Trophoblast cell (in vitro differentiated cells and primary cell): Measurements from ENCODE around the gene TTC28.

Source experiments
- DNase-seq, 2 donors: peaks; one replicate each; pipeline ENCODE4 v3.0.0-alpha.2; 2016
- H2AFZ ChIP-seq: 2 replicates; pipeline ENCODE4 v1.6.1; 2013; ENCODE audit warnings: low read length, moderate library complexity, mild to moderate bottlenecking; ENCODE audit not compliant: insufficient read depth, poor library complexity
- H2AK5ac ChIP-seq: 2 replicates; pipeline ENCODE4 v1.6.1; 2013; ENCODE audit warnings: mild to moderate bottlenecking, low read length
- H2BK120ac ChIP-seq: 2 replicates; pipeline ENCODE4 v1.6.1; 2013; ENCODE audit warnings: low read length, mild to moderate bottlenecking, moderate library complexity; ENCODE audit not compliant: insufficient read depth, poor library complexity
- H2BK12ac ChIP-seq: 2 replicates; pipeline ENCODE4 v1.6.1; 2013; ENCODE audit warnings: mild to moderate bottlenecking, low read length, moderate library complexity
- H2BK5ac ChIP-seq: 2 replicates; pipeline ENCODE4 v1.6.1; 2013; ENCODE audit warnings: low read length, low read depth, moderate library complexity, mild to moderate bottlenecking; ENCODE audit not compliant: poor library complexity
- H3K14ac ChIP-seq: 2 replicates; pipeline ENCODE4 v1.6.1; 2013; ENCODE audit warnings: mild to moderate bottlenecking, low read length
- H3K18ac ChIP-seq: 2 replicates; pipeline ENCODE4 v1.6.1; 2013; ENCODE audit warnings: mild to moderate bottlenecking, low read length
- H3K23ac ChIP-seq: 2 replicates; pipeline ENCODE4 v1.6.1; 2013; ENCODE audit warnings: low read length
- H3K27ac ChIP-seq: 2 replicates; pipeline ENCODE4 v1.5.1; 2013; ENCODE audit warnings: low read depth, mild to moderate bottlenecking, inconsistent platforms, low read length, moderate library complexity
- H3K27me3 ChIP-seq: 2 replicates; pipeline ENCODE4 v1.6.1; 2013; ENCODE audit warnings: inconsistent platforms, mild to moderate bottlenecking, low read length, moderate library complexity; ENCODE audit not compliant: insufficient read depth
- H3K36me3 ChIP-seq, 2 experiments: 1 replicate in 1 of 2; 2 replicates in 1 of 2; pipeline ENCODE4 v1.6.1; 2013; ENCODE audit warnings: low read length in 2 of 2, mild to moderate bottlenecking in 2 of 2, moderate library complexity in 1 of 2; ENCODE audit not compliant: insufficient read depth in 2 of 2, control insufficient read depth in 1 of 2
- H3K4ac ChIP-seq: 2 replicates; pipeline ENCODE4 v1.6.1; 2013; ENCODE audit warnings: low read depth, mild to moderate bottlenecking, low read length, moderate library complexity
- H3K4me1 ChIP-seq, 2 experiments: 1 replicate in 1 of 2; 2 replicates in 1 of 2; pipeline ENCODE4 v1.6.1; 2013; ENCODE audit warnings: low read length in 2 of 2, mild to moderate bottlenecking in 2 of 2, moderate library complexity in 1 of 2; ENCODE audit not compliant: insufficient read depth in 2 of 2, control insufficient read depth in 1 of 2
- H3K4me2 ChIP-seq: 2 replicates; pipeline ENCODE4 v1.6.1; 2013; ENCODE audit warnings: inconsistent platforms, mild to moderate bottlenecking, low read length, moderate library complexity
- H3K4me3 ChIP-seq: 2 replicates; pipeline ENCODE4 v1.5.1; 2013; ENCODE audit warnings: mild to moderate bottlenecking, low read depth, low read length, inconsistent platforms
- H3K79me1 ChIP-seq: one replicate; pipeline ENCODE4 v1.6.1; 2013; ENCODE audit warnings: low read length
- H3K79me2 ChIP-seq: 2 replicates; pipeline ENCODE4 v1.6.1; 2013; ENCODE audit warnings: low read length, mild to moderate bottlenecking; ENCODE audit not compliant: control insufficient read depth, insufficient read depth, poor library complexity
- H3K9ac ChIP-seq: 2 replicates; pipeline ENCODE4 v1.6.1; 2013; ENCODE audit warnings: mild to moderate bottlenecking, low read length
- H3K9me3 ChIP-seq: 2 replicates; pipeline ENCODE4 v1.6.1; 2013; ENCODE audit warnings: low read depth, mild to moderate bottlenecking, control low read depth, inconsistent platforms, low read length; ENCODE audit not compliant: insufficient read depth
- H4K12ac ChIP-seq: 2 replicates; pipeline ENCODE4 v1.6.1; 2013; ENCODE audit warnings: low read depth, mild to moderate bottlenecking, low read length, moderate library complexity
- H4K8ac ChIP-seq: 2 replicates; pipeline ENCODE4 v1.6.1; 2013; ENCODE audit warnings: low read depth, mild to moderate bottlenecking, low read length, moderate library complexity
- H4K91ac ChIP-seq: one replicate; pipeline ENCODE4 v1.6.1; 2013; ENCODE audit warnings: low read depth, mild to moderate bottlenecking, low read length, moderate library complexity
- WGBS: extraction: QIAGEN DNeasy Blood & Tissue Kit; methylation state at CpG from one replicate; pipeline ENCODE4 v1.1.7; 2013; ENCODE audit warnings: missing lambda C conversion rate; ENCODE audit not compliant: insufficient read length, insufficient coverage; ENCODE audit errors: extremely low coverage; 5-methylcytosine and 5-hydroxymethylcytosine counted together

The TTC28 gene

DNA sequence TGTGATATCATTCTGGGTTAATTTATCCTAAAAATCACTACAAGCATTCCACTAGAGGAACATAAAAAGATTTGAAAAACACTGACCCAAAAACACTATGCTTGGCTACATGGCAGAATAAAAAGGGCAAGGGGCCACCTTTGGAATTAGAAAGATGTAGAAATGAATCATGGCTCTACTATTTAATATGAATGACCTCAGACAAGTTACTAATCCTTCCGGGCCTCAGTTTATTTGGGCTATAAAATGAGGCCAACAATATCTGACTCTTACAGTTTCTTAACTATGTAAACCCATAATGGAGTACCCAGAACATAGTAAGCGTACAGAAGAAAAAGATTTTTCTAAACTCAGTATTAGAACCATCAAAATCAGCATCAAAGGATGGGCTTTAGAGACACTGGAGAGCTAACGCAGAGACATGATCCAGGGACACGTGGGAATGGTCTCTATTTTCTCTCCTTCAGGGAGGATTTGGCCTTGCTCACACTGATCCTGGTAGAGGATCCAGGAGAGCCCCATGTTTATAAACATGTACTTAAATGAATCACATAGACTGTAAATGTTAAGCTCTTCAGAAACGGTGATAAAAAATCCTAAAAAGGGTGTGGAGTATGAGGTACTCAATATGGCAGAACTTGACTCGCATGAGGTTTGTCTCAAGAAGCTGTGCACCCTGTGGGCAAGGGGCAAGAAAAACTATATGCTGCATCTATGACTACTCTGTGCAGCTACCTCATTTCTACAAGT, 472.2 kb downstream of the TTC28 start:
- DNase-seq, result no peak
- H3K14ac ChIP-seq, result no peak overlapping the region
- H4K8ac ChIP-seq, result no peak overlapping the region
- no peaks in the 10 kb centered on the region for H3K36me3 ChIP-seq
- H3K9ac ChIP-seq, result no peak overlapping the region
- no peak overlapping the region for H3K23ac ChIP-seq
- H3K4ac ChIP-seq, result no peak overlapping the region
- no peak overlapping the region for H2AFZ ChIP-seq
- no CpG with 5 or more reads among the region's 6 CpGs for WGBS
- H3K9me3 ChIP-seq, result no peaks in the 10 kb centered on the region
- no peak overlapping the region for H2BK120ac ChIP-seq
- H2BK12ac ChIP-seq, result no peak overlapping the region
- no peak overlapping the region for H2AK5ac ChIP-seq
- no peak overlapping the region for H3K4me3 ChIP-seq
- H4K91ac ChIP-seq, result no peak overlapping the region
- H3K4me1 ChIP-seq, result no peaks in the 10 kb centered on the region
- H3K27me3 ChIP-seq, result no peaks in the 10 kb centered on the region
- no peak overlapping the region for H3K4me2 ChIP-seq
- H3K79me2 ChIP-seq, result no peaks in the 10 kb centered on the region
- H3K27ac ChIP-seq, result no peak overlapping the region
- H3K18ac ChIP-seq, result no peak overlapping the region
- no peak overlapping the region for H4K12ac ChIP-seq
- no peaks in the 10 kb centered on the region for H3K79me1 ChIP-seq
- H2BK5ac ChIP-seq, result no peak overlapping the region

DNA sequence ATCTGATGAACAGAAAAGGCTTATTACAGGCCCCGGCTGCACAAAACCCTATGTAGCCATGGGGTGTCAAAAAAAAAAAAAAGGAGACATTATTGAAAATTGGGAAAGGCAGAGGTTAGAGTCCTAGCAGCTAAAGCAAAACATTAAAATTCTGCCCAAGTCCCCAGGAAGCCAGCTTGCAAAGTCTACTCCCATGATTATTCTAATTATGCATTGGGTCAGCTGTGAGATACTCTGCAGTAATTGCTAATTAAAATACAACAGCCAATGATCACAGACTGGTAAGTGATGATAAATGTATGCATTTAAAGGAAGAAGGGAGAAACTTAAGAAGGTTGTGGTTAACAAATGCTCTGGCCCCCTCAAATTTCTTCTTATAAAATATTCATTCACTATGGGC, 473.7 kb downstream of the TTC28 start:
- Histone ChIP-seq H4K91ac (no peak overlapping the region), H3K18ac (no peak overlapping the region), H2BK5ac (no peak overlapping the region), H3K4me1 (no peaks in the 10 kb centered on the region), H3K9me3 (no peaks in the 10 kb centered on the region), H3K79me2 (no peaks in the 10 kb centered on the region), H3K23ac (no peak overlapping the region), H3K9ac (no peak overlapping the region), H3K27ac (no peak overlapping the region), H3K79me1 (no peaks in the 10 kb centered on the region), H2AFZ (no peak overlapping the region), H3K14ac (no peak overlapping the region), H3K36me3 (no peaks in the 10 kb centered on the region), H2BK120ac (no peak overlapping the region), H3K4ac (no peak overlapping the region), H2BK12ac (no peak overlapping the region), H3K4me3 (no peak overlapping the region), H3K27me3 (no peaks in the 10 kb centered on the region), H4K8ac (no peak overlapping the region), H2AK5ac (no peak overlapping the region), H4K12ac (no peak overlapping the region), H3K4me2 (no peak overlapping the region)
- DNase-seq, result no peak
- whole genome bisulfite sequencing, result no CpG with 5 or more reads among the region's 1 CpG

DNA sequence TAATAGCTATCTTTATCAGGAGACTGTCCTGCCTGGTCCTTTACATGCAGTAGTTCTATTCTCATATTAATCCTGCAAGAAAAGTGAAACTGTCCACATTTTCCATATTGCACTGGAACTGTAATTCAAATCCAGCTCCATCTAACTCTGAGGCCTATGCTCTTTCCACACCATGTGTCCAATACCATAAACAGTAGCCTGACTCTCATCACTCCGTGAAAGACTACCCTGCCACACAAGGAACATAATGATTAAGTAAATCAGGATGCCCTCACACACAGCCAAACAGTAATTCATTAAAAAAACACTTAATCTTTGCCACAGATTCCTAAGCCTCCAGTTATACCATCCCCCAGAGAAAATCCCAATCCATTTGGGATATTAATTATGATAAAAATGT, 475.3 kb downstream of the TTC28 start:
- Histone ChIP-seq H3K27me3 (no peaks in the 10 kb centered on the region), H2AFZ (no peak overlapping the region), H2BK12ac (no peak overlapping the region), H2BK120ac (no peak overlapping the region), H3K4me1 (no peaks in the 10 kb centered on the region), H3K4me2 (no peak overlapping the region), H3K9me3 (no peaks in the 10 kb centered on the region), H4K8ac (no peak overlapping the region), H3K23ac (no peak overlapping the region), H4K91ac (no peak overlapping the region), H4K12ac (no peak overlapping the region), H3K79me1 (no peaks in the 10 kb centered on the region), H2BK5ac (no peak overlapping the region), H3K79me2 (no peaks in the 10 kb centered on the region), H3K14ac (no peak overlapping the region), H3K36me3 (no peaks in the 10 kb centered on the region), H2AK5ac (no peak overlapping the region), H3K27ac (no peak overlapping the region), H3K18ac (no peak overlapping the region), H3K9ac (no peak overlapping the region), H3K4me3 (no peak overlapping the region), H3K4ac (no peak overlapping the region)
- WGBS, result no CpG with 5 or more reads among the region's 1 CpG
- DNase-seq, result no peak

DNA sequence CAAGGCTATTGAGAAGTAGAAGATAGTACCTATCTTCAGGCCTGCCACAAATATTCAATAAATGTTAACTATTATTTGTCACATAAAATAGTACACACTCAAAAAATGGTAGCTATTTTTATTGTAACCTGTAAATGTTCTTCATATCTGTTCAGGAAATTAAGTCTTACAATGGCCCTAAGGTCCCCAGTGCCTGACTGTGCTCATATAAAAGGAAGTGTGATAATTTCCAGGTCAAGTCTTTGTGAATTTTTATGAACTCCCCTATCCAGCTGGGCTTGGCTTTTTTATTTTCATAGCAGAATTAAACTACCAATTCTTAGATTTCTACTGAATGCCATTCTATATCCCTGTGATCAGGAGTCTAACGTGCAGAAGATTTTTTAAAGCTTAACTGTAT, 476.4 kb downstream of the TTC28 start:
- Histone ChIP-seq H3K23ac (no peak overlapping the region), H2AFZ (no peak overlapping the region), H3K27me3 (no peaks in the 10 kb centered on the region), H3K36me3 (no peaks in the 10 kb centered on the region), H2AK5ac (no peak overlapping the region), H4K12ac (no peak overlapping the region), H3K18ac (no peak overlapping the region), H3K4me3 (no peak overlapping the region), H2BK120ac (no peak overlapping the region), H2BK12ac (no peak overlapping the region), H3K27ac (no peak overlapping the region), H3K79me1 (no peaks in the 10 kb centered on the region), H3K4ac (no peak overlapping the region), H4K91ac (no peak overlapping the region), H3K4me1 (no peaks in the 10 kb centered on the region), H4K8ac (no peak overlapping the region), H3K9ac (no peak overlapping the region), H3K79me2 (no peaks in the 10 kb centered on the region), H3K14ac (no peak overlapping the region), H3K4me2 (no peak overlapping the region), H2BK5ac (no peak overlapping the region), H3K9me3 (no peaks in the 10 kb centered on the region)
- DNase-seq, result no peak
- WGBS, result no CpG with 5 or more reads among the region's 1 CpG
